ENCODE results near the gene CFAP69.
"Not testable (repeated sequence)": the region's sequence is repeated elsewhere in the genome, so short reads cannot be mapped to it uniquely, and the experiment has no call there.

Gene CFAP69

GRCh38 chr7:90231304-90231703 is 13.7 kb upstream of the CFAP69 start:
- DNase-seq = no peak

- no peak for DNase-seq
Observed at GRCh38 chr7:90232430-90232829, 12.5 kb upstream of the CFAP69 start.

GRCh38 chr7:90233569-90233968 is 11.4 kb upstream of the CFAP69 start:
- no peak for DNase-seq

- no peak for DNase-seq
Observed at GRCh38 chr7:90236721-90237289, 8.2 kb upstream of the CFAP69 start.

GRCh38 chr7:90238022-90238421 is 7.0 kb upstream of the CFAP69 start:
- DNase-seq = no peak

- DNase-seq = no peak
Observed at GRCh38 chr7:90238583-90238982, 6.4 kb upstream of the CFAP69 start.

GRCh38 chr7:90239050-90239449 is 5.9 kb upstream of the CFAP69 start:
- no peak for DNase-seq

- DNase-seq = no peak
Observed at GRCh38 chr7:90239625-90240228, 5.2 kb upstream of the CFAP69 start.

- DNase-seq = no peak
Observed at GRCh38 chr7:90242369-90243168, 2.4 kb upstream of the CFAP69 start.

- no peak for DNase-seq
Observed at GRCh38 chr7:90243556-90243955, 1.4 kb upstream of the CFAP69 start.

GRCh38 chr7:90244565-90244908 is 437 bp upstream of the CFAP69 start:
- DNase-seq = no peak

- no peak for DNase-seq
Observed at GRCh38 chr7:90246171-90246570, 1.2 kb downstream of the CFAP69 start.

GRCh38 chr7:90248706-90249105 is 3.7 kb downstream of the CFAP69 start:
- no peak for DNase-seq

- no peak for DNase-seq
Observed at GRCh38 chr7:90250601-90251303, 5.8 kb downstream of the CFAP69 start.

GRCh38 chr7:90251304-90251635 is 6.3 kb downstream of the CFAP69 start:
- no peak for DNase-seq

GRCh38 chr7:90256011-90256410 is 11.0 kb downstream of the CFAP69 start:
- DNase-seq = not testable (repeated sequence)

- no peak for DNase-seq
Observed at GRCh38 chr7:90256778-90257177, 11.8 kb downstream of the CFAP69 start.

GRCh38 chr7:90261441-90261840 is 16.5 kb downstream of the CFAP69 start:
- DNase-seq = no peak

GRCh38 chr7:90262438-90262837 is 17.5 kb downstream of the CFAP69 start:
- peak; percentile 16 to 57 (median 34) for DNase-seq

GRCh38 chr7:90266808-90267207 is 21.8 kb downstream of the CFAP69 start:
- DNase-seq = peak in 2 of 4 experiments; percentile 17 to 21

GRCh38 chr7:90267263-90267858 is 22.4 kb downstream of the CFAP69 start:
- DNase-seq = no peak

GRCh38 chr7:90269163-90269562 is 24.2 kb downstream of the CFAP69 start:
- DNase-seq = no peak
